ENCODE measurements around the gene VDAC2. TPM values are rescaled to one million over a fixed set of nuclear protein-coding genes. Genes with fewer than 3 reads are reported as not detected.
A peak's percentile ranks its signal among the peaks of the same experiment; 100 is the strongest.
"Not testable (repeated sequence)": the region's sequence is repeated elsewhere in the genome, so short reads cannot be mapped to it uniquely, and the experiment has no call there.

The VDAC2 gene
- total RNA-seq, 2 donors from 2014 or later = 112 to 121 TPM

- H3K36me3 ChIP-seq = no peaks in the 10 kb centered on the region
- H3K4me1 ChIP-seq (replicated peaks) = no peaks in the 10 kb centered on the region
- no peak overlapping the region for H3K4me3 ChIP-seq
- no peak overlapping the region for H3K27ac ChIP-seq
- H3K9me3 ChIP-seq = no peaks in the 10 kb centered on the region
- DNase-seq (ENCODE audit: low spot score) = no peak
- 78% methylated on average over 2 of the region's 2 CpGs for WGBS
- intact Hi-C loops (cut with DNase I) = no loop called here
- no peaks in the 10 kb centered on the region for H3K27me3 ChIP-seq (replicated peaks; ENCODE audit: insufficient read depth)
- TF ChIP-seq POLR2A (IDR thresholded peaks at IDR 0.05) (no peak), CTCF (IDR thresholded peaks at IDR 0.05) (no peak), POLR2AphosphoS5 (IDR thresholded peaks at IDR 0.05) (no peak)
These were observed 30.0 kb upstream of the VDAC2 start for GRCh38 chr10:75180592-75180991.

- Histone ChIP-seq H3K36me3 (no peaks in the 10 kb centered on the region), H3K27me3 (replicated peaks; ENCODE audit: insufficient read depth) (no peaks in the 10 kb centered on the region), H3K4me1 (replicated peaks) (no peaks in the 10 kb centered on the region), H3K4me3 (no peak overlapping the region), H3K27ac (no peak overlapping the region), H3K9me3 (no peaks in the 10 kb centered on the region)
- intact Hi-C loops (cut with DNase I) = no loop called here
- WGBS = 89% methylated on average over 1 of the region's 1 CpG
- DNase-seq (ENCODE audit: low spot score) = no peak
- no peak for TF ChIP-seq POLR2AphosphoS5 (IDR thresholded peaks at IDR 0.05)
- TF ChIP-seq CTCF (IDR thresholded peaks at IDR 0.05) = no peak
- TF ChIP-seq POLR2A (IDR thresholded peaks at IDR 0.05) = no peak
These were observed 29.5 kb upstream of the VDAC2 start for GRCh38 chr10:75181073-75181472.

- H3K27ac ChIP-seq = no peak overlapping the region
- TF ChIP-seq POLR2AphosphoS5 (IDR thresholded peaks at IDR 0.05) (no peak), POLR2A (IDR thresholded peaks at IDR 0.05) (no peak), CTCF (IDR thresholded peaks at IDR 0.05) (no peak)
- 59% methylated on average over 4 of the region's 4 CpGs for WGBS
These were observed 24.3 kb upstream of the VDAC2 start for GRCh38 chr10:75186310-75186709.

GRCh38 chr10:75187961-75188426 lies 22.6 kb upstream of the VDAC2 start:
- intact Hi-C loops (cut with DNase I) = loop anchor here (5.0 kb wide), 1 partner anchor 44 kb away; no protein-coding TSS in a partner anchor
- TF ChIP-seq POLR2A (IDR thresholded peaks at IDR 0.05) = no peak
- peak; percentile 77 for TF ChIP-seq POLR2AphosphoS5 (IDR thresholded peaks at IDR 0.05)
- peak; percentile 24 to 85 (median 74) for TF ChIP-seq CTCF (IDR thresholded peaks at IDR 0.05)
- no peaks in the 10 kb centered on the region for H3K36me3 ChIP-seq
- H3K4me1 ChIP-seq (replicated peaks) = peaks cover 3% of the 10 kb centered on the region
- no peak overlapping the region for H3K4me3 ChIP-seq
- 57% methylated on average over 3 of the region's 3 CpGs for WGBS
- H3K27ac ChIP-seq = peak overlapping the region; percentile 20 to 55
- H3K9me3 ChIP-seq = no peaks in the 10 kb centered on the region
- no peaks in the 10 kb centered on the region for H3K27me3 ChIP-seq (replicated peaks; ENCODE audit: insufficient read depth)
- peak; percentile 72 for DNase-seq (ENCODE audit: low spot score)

More at GRCh38 chr10:75186310-75186709, 24.3 kb upstream of the VDAC2 start:
- no peaks in the 10 kb centered on the region for H3K4me1 ChIP-seq (replicated peaks)
- no peak for DNase-seq (ENCODE audit: low spot score)
- no peaks in the 10 kb centered on the region for H3K9me3 ChIP-seq
- H3K27me3 ChIP-seq (replicated peaks; ENCODE audit: insufficient read depth) = no peaks in the 10 kb centered on the region
- no peak overlapping the region for H3K4me3 ChIP-seq
- no peaks in the 10 kb centered on the region for H3K36me3 ChIP-seq
- intact Hi-C loops (cut with DNase I) = loop anchor here (5.0 kb wide), 1 partner anchor 46 kb away; no protein-coding TSS in a partner anchor

- WGBS = 83% methylated on average over 9 of the region's 9 CpGs
- H3K4me3 ChIP-seq; H3K4me1 ChIP-seq (replicated peaks); H3K36me3 ChIP-seq; DNase-seq (ENCODE audit: low spot score); H3K9me3 ChIP-seq; H3K27me3 ChIP-seq (replicated peaks; ENCODE audit: insufficient read depth): not testable (repeated sequence)
- H3K27ac ChIP-seq = peak overlapping the region; percentile 20 to 55
- intact Hi-C loops (cut with DNase I) = loop anchor here (5.0 kb wide), 1 partner anchor 44 kb away; no protein-coding TSS in a partner anchor
These were observed 22.1 kb upstream of the VDAC2 start for GRCh38 chr10:75188522-75188921.
